Heart right ventricle (tissue), 16 donors: ENCODE results near the gene CLDN2. TPM values are rescaled to one million over a fixed set of nuclear protein-coding genes. Genes with fewer than 3 reads are reported as not detected.
A peak's percentile ranks its signal among the peaks of the same experiment; 100 is the strongest.

Experiments used
- ATAC-seq, 8 donors: fragments of 200-7000 bp; cut with Tn5 transposase; one replicate each; pipeline ENCODE4 v1.9.1; 2020; ENCODE audit warnings: mild to moderate bottlenecking in 8 of 8, moderate library complexity in 8 of 8, moderate number of reproducible peaks in 1 of 8
- DNase-seq, 2 donors: peaks; one replicate each; pipeline ENCODE4 v3.0.0-alpha.2; 2020
- H3K27ac ChIP-seq, 10 donors: fragments of 200-600 bp; sonication (generic) in 2 of 10; one replicate each; pipeline versions ENCODE4 v1.5.0 to v1.8.0; 2020 to 2022; ENCODE audit warnings: mild to moderate bottlenecking in 3 of 10
- H3K27me3 ChIP-seq, 7 donors: fragments of 200-600 bp; one replicate each; pipeline ENCODE4 v1.8.0; 2021 to 2022; ENCODE audit warnings: mild to moderate bottlenecking in 2 of 7
- H3K36me3 ChIP-seq, 9 donors: fragments of 200-600 bp; sonication (generic) in 1 of 9; one replicate each; pipeline versions ENCODE4 v1.5.0 to v1.8.0; 2020 to 2022; ENCODE audit warnings: mild to moderate bottlenecking in 2 of 9
- H3K4me1 ChIP-seq, 9 donors: fragments of 200-600 bp; sonication (generic) in 1 of 9; one replicate each; pipeline versions ENCODE4 v1.5.0 to v1.8.0; 2020 to 2022; ENCODE audit warnings: mild to moderate bottlenecking in 4 of 9
- H3K4me3 ChIP-seq, 10 donors: fragments of 200-600 bp; sonication (generic) in 2 of 10; one replicate each; pipeline versions ENCODE4 v1.5.0 to v1.8.0; 2020 to 2022; ENCODE audit warnings: mild to moderate bottlenecking in 7 of 10, moderate library complexity in 2 of 10
- H3K9me3 ChIP-seq, 11 donors: fragments of 200-600 bp in 10 of 11; sonication (generic) in 2 of 11; one replicate each; pipeline versions ENCODE4 v1.5.0 to v1.8.0; 2013 to 2022; ENCODE audit warnings: mild to moderate bottlenecking in 2 of 11, control low read depth in 1 of 11, moderate library complexity in 1 of 11
- CTCF ChIP-seq, 9 donors: fragments of 200-600 bp; sonication (generic) in 2 of 9; IDR thresholded peaks; one replicate each; pipeline versions ENCODE4 v1.5.0 to v1.8.0; 2021 to 2022; ENCODE audit warnings: antibody characterized with exemption in 9 of 9, mild to moderate bottlenecking in 5 of 9, moderate library complexity in 1 of 9
- WGBS, 2 donors: extraction: QIAGEN DNeasy Blood & Tissue Kit; methylation state at CpG; one replicate each; pipeline ENCODE4 v1.1.7; 2013; ENCODE audit warnings: inconsistent platforms in 1 of 2; 5-methylcytosine and 5-hydroxymethylcytosine counted together
- intact Hi-C, 10 donors: fragments of 100-400 bp; cut with DNase I; formaldehyde crosslinking; loops; one replicate each; pipeline versions ENCODE4 v1.11.1 to v1.14.2; 2022
- polyA plus RNA-seq, 2 donors: library from polyadenylated mRNA; stranded (reverse); fragments of 200-250 nt; gene quantifications; one replicate each; pipeline ENCODE4 v1.2.3, GENCODE V29; 2013
- total RNA-seq, 10 donors: library from RNA; stranded (reverse); fragmentation: NEBNext Ultra II Directional in 3 of 10; extraction: Animal tissue kit (Norgen Biotek cat#: 25700) in 3 of 10; gene quantifications; one replicate each; pipeline versions ENCODE4 v1.2.1 to v1.2.4, GENCODE V29; 2021 to 2023
- donor health status: Arrhythmogenic right ventricular cardiomyopathy.
- donor health status: ischemic (EF 13 %, LVEDD 7.1; RV severe dilation, severe dysfunction).
- donor health status: healthy with polysubstance abuse.
- donor health status: DM: no; HTN: yes; CAD: no.
- donor health status: DM: no; HTN: no; CAD: no.
- donor health status: ischemic (EF 25% LVEDD 6.9; RV normal size, moderate dysfunction).
- donor health status: ischemic (EF 25% LVEDD 5.7; RV mildly dilated, moderate dysfunction).
- donor health status: healthy.
- donor health status: DM: yes; HTN: yes; CAD: no.
- donor health status: Ischemic cardiomyopathy.
- donor health status: ischemic (EF 35%, LVEDD 5.7; RV mildly dilated, moderate dysfunction).
- donor health status: nonischemic (EF 11% LVEDD 7.7; RV severe dilation, severe dysfunction).
- donor health status: DM: yes; HTN: yes; CAD: no.
- donor health status: PGD.
- donor health status: ischemic (EF 29% LVEDD 5.4; RV normal size, mild dysfunction).
- donor health status: nonischemic (EF 23%, LVEDD 6.1; RV moderate dilation, normal function).

Gene CLDN2
- total and polyA plus RNA-seq, 12 donors = 0.03 TPM; not detected in 11

GRCh38 chrX:106891762-106892460 lies 28.3 kb upstream of the CLDN2 start:
- H3K4me1 ChIP-seq = peaks cover 0 to 5% (median 0%) of the 10 kb centered on the region in 9 donors
- WGBS, 2 donors = 65 to 85% methylated on average over 7 of the region's 7 CpGs
- no peak overlapping the region for H3K4me3 ChIP-seq
- intact Hi-C loops = loop anchor here in 2 of 10 donors (5.0 to 10.0 kb wide), 2 partner anchors 810 to 1003 kb away; no protein-coding TSS in a partner anchor
- peaks cover 0 to 66% (median 0%) of the 10 kb centered on the region in 7 donors for H3K27me3 ChIP-seq
- no peaks in the 10 kb centered on the region for H3K36me3 ChIP-seq
- H3K9me3 ChIP-seq = no peaks in the 10 kb centered on the region
- H3K27ac ChIP-seq = no peak overlapping the region
- TF ChIP-seq CTCF (IDR thresholded peaks at IDR 0.05) = no peak
- no peak for DNase-seq
- no peak for ATAC-seq

GRCh38 chrX:106894392-106894909 lies 25.8 kb upstream of the CLDN2 start:
- TF ChIP-seq CTCF (IDR thresholded peaks at IDR 0.05) = peak; percentile 48 to 89 (median 72)
- Histone ChIP-seq H3K4me3 (no peak overlapping the region), H3K27me3 (peaks cover 0 to 55% (median 0%) of the 10 kb centered on the region in 7 donors), H3K9me3 (no peaks in the 10 kb centered on the region), H3K27ac (no peak overlapping the region), H3K4me1 (peaks cover 0 to 5% (median 0%) of the 10 kb centered on the region in 9 donors), H3K36me3 (no peaks in the 10 kb centered on the region)
- 20 to 23% methylated on average over 6 of the region's 6 CpGs for WGBS, 2 donors
- DNase-seq (peak; percentile 13 to 21), ATAC-seq (peak; percentile 42 to 89 (median 80))
- intact Hi-C loops = loop anchor here in 3 of 10 donors (2.0 to 10.0 kb wide), 4 partner anchors 58 to 1000 kb away; no protein-coding TSS in a partner anchor

- H3K9me3 ChIP-seq = no peaks in the 10 kb centered on the region
- no peaks in the 10 kb centered on the region for H3K36me3 ChIP-seq
- TF ChIP-seq CTCF (IDR thresholded peaks at IDR 0.05) = no peak
- peaks cover 0 to 54% (median 0%) of the 10 kb centered on the region in 7 donors for H3K27me3 ChIP-seq
- H3K4me1 ChIP-seq = peaks cover 0 to 5% (median 0%) of the 10 kb centered on the region in 9 donors
- H3K27ac ChIP-seq = no peak overlapping the region
- 37 to 45% methylated on average over 2 to 3 of the region's 3 CpGs for WGBS, 2 donors
- DNase-seq = peak; percentile 7 to 9
- intact Hi-C loops = loop anchor here in 6 of 10 donors (2.0 to 10.0 kb wide), 6 partner anchors 57 to 1000 kb away; no protein-coding TSS in a partner anchor
- no peak overlapping the region for H3K4me3 ChIP-seq
- peak in 6 of 8 donors; percentile 16 to 55 (median 44) for ATAC-seq
Observed at GRCh38 chrX:106894978-106895452, 25.2 kb upstream of the CLDN2 start.

GRCh38 chrX:106897259-106897658 lies 22.9 kb upstream of the CLDN2 start:
- peaks cover 0 to 49% (median 0%) of the 10 kb centered on the region in 7 donors for H3K27me3 ChIP-seq
- ATAC-seq (no peak), DNase-seq (no peak)
- H3K36me3 ChIP-seq = no peaks in the 10 kb centered on the region
- 83 to 89% methylated on average over 6 of the region's 6 CpGs for WGBS, 2 donors
- no peak for TF ChIP-seq CTCF (IDR thresholded peaks at IDR 0.05)
- no peak overlapping the region for H3K27ac ChIP-seq
- intact Hi-C loops = loop anchor here in 5 of 10 donors (2.0 to 10.0 kb wide), 4 partner anchors 55 to 998 kb away; no protein-coding TSS in a partner anchor
- no peaks in the 10 kb centered on the region for H3K9me3 ChIP-seq
- no peak overlapping the region for H3K4me3 ChIP-seq
- peaks cover 0 to 5% (median 0%) of the 10 kb centered on the region in 9 donors for H3K4me1 ChIP-seq
